HCEC 1CT (cell line): ENCODE data around the gene AIF1L.

Source experiments
- DNase-seq: peaks from one replicate; pipeline ENCODE4 v3.0.0-alpha.2; 2017

The AIF1L gene

GRCh38 chr9:131078427-131079366, 17.6 kb upstream of the AIF1L start:
- no peak for DNase-seq

DNA sequence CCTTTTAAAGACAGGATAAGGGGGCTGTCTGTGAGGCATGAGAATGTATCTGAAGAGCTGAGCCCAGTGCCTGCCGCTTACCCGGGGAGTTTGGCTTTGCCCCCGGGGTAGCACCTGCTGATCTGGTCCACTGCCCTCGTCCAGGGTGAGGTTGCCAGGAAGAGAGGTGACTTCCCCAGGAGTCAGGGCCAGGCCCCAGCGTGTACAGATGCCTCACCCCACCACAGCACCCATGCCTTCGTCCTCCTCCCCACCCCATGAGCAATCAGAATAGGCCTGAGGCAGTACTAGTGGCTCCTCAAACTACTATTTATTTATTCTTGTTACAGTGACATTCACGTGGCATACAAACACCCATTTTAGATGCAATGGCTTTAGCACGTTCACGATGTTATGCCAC, 15.7 kb upstream of the AIF1L start:
- DNase-seq = no peak

GRCh38 chr9:131081868-131082267, 14.5 kb upstream of the AIF1L start:
- no peak for DNase-seq

GRCh38 chr9:131082774-131083512, 13.4 kb upstream of the AIF1L start:
- no peak for DNase-seq

GRCh38 chr9:131084661-131085369, 11.5 kb upstream of the AIF1L start:
- DNase-seq = no peak

DNA sequence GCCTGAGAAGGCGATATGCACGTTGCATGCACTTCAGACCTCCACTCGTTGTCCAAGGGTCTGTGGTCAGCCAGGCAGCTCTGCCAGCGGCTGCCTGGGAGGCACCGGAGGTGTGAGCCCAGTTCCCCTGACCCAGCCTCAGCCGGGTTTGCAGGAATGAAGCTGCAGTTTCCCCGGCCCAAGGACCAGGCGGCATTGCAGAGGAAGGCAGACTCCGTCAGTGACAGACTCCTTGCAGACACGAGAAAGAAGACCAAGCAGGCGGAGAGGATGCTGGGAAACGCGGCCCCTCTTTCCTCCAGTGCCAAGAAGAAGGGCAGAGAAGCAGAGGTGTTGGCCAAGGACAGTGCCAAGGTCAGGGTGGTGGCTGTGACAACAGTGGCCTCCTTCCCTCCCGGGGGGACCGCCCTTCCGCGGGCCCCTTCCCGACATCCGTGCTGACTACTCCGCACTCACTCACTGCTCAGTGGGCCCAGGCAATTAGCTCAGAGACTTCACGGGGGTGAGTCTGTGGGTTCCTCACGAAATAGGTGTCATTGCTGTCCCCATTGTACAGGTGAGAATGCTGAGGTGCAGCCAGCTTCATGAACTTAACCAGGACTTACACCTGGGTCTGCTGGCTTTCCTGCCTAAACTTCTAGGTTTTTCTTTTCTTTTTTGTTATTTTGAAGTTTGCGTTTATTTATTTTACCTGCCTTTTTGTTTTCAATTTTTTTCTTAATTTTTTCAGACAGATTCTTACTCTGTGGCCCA, 10.8 kb upstream of the AIF1L start:
- no peak for DNase-seq

GRCh38 chr9:131087354-131087893, 8.9 kb upstream of the AIF1L start:
- no peak for DNase-seq

DNA sequence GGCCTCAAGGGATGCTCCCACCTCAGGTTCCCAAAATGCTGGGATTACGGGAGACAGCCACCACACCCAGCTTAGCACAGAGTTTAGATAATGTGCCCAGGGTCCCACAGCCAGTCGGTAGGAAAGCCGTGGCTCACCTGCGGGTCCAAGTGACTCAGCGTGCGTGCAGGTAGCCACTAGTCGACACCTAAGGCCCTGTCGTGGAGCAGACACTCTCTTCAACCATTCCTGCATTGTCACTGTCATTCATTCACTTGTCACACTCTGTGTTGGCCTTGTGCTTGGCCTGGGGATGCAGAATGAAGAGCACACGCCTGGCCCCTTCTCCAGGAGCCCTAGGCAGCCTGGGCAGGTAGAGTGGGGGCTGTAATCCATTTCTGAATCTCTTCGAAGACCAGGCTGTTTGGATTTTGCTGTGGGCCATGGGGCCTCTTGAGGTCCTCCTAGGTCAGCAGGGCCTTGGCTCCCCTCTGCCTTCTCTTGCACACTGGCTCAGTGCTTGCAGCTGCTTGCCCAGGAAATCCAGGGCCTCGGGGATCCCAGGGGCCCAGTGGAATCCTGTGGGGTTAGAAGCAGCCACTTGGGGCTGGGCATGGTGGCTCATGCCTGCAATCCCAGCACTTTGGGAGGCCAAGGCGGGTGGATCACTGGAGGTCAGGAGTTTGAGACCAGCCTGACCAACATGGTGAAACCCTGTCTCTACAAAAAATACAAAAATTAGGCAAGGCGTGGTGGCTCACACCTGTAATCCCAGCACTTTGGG, 6.1 kb upstream of the AIF1L start:
- DNase-seq = no peak

GRCh38 chr9:131091352-131091992, 4.9 kb upstream of the AIF1L start:
- no peak for DNase-seq

GRCh38 chr9:131092030-131092429, 4.3 kb upstream of the AIF1L start:
- no peak for DNase-seq

DNA sequence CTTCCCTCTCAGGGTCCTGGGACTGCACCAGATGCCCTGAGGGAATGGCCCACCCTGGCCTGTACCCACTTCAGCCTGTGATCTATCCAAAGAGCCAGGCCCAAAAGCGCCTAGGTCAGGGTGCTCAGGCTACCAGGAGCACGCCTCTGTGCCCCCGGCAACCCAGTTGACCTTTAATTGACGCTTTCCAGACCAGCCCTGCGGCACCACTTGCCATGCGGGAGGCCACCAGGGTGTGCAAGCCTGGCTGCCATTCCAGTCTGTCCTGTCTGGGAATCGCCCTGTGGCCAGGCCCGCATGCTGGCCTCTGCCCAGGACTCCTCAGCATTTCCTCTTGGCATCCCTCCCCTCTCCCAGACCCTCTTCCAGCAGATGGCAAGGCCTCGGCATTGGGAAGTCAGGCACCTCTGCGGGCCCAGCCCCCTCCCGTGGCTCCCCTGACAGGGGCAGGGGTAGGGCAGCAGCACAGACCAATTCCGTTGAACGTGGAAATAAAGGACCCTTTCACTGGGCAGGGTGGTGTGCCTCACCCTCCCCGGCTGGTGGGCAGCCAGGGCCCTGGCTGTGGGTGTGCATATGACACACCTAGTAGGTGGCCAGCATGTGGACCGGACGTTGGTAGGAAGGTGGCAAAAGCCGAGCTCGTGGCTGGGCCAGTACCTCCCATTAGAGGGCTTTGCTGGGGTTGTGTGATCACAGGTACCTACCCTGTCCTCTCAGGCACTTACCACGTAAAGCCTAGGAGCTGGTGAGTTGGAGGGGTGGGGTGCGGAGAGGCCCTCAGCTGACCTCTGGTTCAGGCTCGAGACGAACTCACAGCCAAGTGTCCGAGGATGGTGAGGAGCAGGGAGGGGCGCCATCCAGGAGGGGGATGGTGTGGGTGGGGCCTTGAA, 3.5 kb upstream of the AIF1L start:
- DNase-seq = no peak

DNA sequence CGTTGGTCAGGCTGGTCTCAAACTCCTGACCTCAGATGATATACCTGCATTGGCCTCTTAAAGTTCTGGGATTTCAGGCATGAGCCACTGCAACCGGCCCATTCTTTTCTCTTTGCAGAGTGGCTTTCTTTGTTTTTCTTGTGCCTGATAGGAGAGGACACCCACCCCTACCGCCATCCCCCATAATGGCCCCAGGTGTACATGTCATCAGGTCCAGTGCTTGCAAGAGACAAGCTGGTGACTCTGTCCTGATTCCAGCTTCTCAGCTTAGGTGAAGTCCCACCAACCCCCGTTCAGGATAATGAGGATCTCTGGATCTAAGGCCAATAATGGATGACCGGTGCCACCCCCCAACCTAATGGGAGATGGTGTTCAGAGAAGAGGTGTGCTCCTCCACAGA, 2.3 kb upstream of the AIF1L start:
- no peak for DNase-seq

DNA sequence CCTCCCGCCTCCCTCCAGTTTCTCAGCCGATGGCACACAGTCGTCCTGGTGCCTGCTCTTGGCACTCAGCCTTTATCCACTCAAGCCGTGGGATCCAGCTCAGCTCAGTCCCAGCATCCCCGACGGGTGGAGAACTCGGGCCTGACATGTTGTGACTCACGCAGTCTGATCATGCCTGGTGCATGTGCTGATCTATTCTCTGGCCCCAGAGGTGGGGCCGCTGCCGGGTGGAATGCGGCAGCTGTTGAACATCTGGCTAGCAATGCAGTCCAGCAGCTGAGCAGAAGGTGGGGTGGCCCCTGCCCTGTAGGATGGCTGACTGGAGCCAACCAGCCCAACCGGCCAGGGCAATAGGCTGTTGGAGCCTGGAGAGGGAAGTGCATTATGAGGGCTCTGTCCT, 1.7 kb upstream of the AIF1L start:
- DNase-seq = peak; percentile 85

GRCh38 chr9:131095666-131096268, 564 bp upstream of the AIF1L start:
- no peak for DNase-seq

DNA sequence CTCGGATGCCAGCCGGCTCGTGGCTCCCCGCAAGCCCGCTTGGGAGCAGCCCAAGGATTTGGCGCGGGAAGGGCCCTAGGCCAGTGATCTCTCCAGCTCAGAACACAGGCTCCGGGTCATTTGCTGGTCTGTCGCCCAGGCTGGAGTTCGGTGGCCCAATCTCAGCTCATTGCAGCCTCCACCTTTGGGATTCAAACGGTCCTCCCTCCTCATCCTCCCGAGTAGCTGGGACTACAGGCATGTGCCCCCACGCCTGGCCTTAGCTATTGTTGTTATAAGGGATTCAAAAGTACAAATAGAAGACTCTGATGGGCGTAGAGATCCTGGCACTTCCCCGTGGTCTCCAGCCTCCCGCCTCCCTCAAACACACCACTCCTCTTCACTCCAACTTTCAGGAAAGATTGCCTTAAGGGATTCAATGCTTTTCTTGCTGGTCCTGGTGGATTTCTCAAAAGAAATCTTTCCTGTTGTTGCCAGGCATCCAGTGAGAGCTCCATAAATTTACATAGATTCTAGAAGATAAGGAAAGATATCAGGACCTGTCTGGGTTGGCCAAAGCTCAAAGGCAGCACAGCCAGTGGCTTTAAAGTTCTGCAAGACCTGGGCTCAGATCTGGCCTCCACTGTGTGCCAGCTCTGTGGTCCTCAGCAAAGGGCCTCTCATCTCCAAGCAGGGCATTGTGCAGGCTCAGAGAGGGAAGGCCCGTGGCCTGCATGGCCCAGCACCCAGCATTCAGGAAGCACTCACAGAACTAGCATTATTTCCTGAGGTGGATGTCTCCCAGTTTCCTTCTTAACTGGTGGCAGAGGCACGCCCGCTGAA, 1.0 kb downstream of the AIF1L start:
- DNase-seq = no peak

DNA sequence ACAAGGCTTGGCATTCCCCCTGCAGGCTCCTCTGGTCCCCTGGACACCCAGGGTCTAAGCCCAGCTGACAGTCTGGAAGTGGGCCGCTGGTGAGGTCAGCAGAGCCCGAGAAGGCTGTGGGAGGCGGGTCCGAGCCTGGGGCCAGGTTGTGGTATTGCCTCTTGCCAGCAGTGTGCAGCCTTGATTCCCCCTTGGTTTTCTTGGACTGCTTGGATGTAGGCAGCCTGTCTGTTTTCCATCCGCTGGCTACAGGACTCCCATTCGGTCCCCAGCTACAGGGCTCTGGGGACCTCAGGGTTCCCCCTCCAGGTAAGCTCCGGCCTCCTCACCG, 1.6 kb downstream of the AIF1L start:
- DNase-seq = no peak

GRCh38 chr9:131098391-131099101, 2.2 kb downstream of the AIF1L start:
- DNase-seq = no peak

DNA sequence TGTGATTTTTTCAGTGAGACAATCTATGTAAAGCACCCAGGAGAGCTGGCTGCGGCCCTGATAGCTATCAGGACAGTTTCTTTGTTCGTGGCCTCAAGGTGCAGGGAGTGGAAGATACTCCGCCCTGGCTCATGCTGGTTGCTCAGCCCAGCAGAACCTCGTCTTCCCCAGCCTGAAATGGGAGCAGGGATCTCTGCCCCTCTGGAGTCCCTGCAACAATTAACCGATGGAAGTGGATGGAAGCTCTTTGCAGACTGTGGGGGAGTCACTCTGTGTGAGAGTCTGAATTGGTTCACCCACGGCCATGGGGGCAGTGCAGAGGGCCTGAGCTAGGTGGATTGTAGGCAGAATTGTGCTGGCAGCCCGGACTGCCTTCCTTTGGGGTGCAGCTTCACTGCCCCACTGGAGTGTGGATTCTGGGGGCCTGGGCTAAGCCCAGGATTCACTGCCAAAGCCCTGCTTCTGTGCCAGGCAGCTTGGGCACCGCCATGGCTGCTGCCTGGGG, 2.8 kb downstream of the AIF1L start:
- DNase-seq = no peak
